NT2/D1 (cell line): ENCODE measurements around the gene KIFC1.

Experiments used
- SUZ12 ChIP-seq: IDR thresholded peaks from 2 replicates; pipeline ENCODE4 v1.6.1; 2011; ENCODE audit not compliant: insufficient read length, insufficient read depth; ENCODE audit errors: extremely low read depth
- YY1 ChIP-seq: IDR thresholded peaks from 2 replicates; pipeline ENCODE4 v1.6.1; 2011; ENCODE audit not compliant: insufficient read length, insufficient read depth
- ZNF274 ChIP-seq: IDR thresholded peaks from 2 replicates; pipeline ENCODE4 v1.6.1; 2011; ENCODE audit warnings: mild to moderate bottlenecking, low read depth, low read length

DNA sequence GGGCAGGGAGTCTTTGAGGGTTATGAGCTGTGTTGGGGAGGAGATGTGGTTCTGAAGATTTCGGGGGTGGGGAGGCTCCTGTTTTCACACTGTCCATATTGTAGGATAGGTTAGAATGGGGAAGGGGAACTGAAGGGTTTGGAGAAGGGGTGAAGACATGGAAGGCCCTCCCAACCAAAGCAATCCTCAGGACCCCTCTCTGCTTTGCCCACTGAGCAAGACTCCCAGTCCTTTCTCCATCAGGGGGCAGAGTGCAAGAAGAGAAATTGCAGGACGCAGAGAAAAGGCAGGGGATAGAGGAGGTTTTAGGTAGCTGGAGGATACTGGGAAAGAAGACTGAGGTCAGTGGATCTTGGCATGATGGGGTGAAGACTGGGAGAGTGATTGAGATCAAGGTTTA, 32.2 kb downstream of the KIFC1 start:
- TF ChIP-seq ZNF274 (no peak), YY1 (no peak), SUZ12 (no peak)
